Type B pancreatic cell (in vitro differentiated cells): ENCODE measurements around the gene SPRYD3. TPM values are rescaled to one million over a fixed set of nuclear protein-coding genes. Genes with fewer than 3 reads are reported as not detected.

Experiments
- DNase-seq: peaks from one replicate; pipeline ENCODE4 v3.0.0; 2021; ENCODE audit warnings: mixed read lengths; ENCODE audit not compliant: unreplicated experiment; ENCODE audit errors: extremely low spot score
- H3K27ac Mint-ChIP-seq: 2 replicates; pipeline ENCODE4 v1.8.0; 2021; ENCODE audit warnings: mild to moderate bottlenecking, mixed read lengths
- H3K27me3 Mint-ChIP-seq: 2 replicates; pipeline ENCODE4 v1.8.0; 2021; ENCODE audit warnings: mixed read lengths
- H3K36me3 Mint-ChIP-seq: 2 replicates; pipeline ENCODE4 v1.8.0; 2021; ENCODE audit warnings: mixed read lengths
- H3K4me1 Mint-ChIP-seq: one replicate; pipeline ENCODE4 v1.8.0; 2021; ENCODE audit warnings: mixed read lengths; ENCODE audit not compliant: unreplicated experiment
- H3K4me3 Mint-ChIP-seq: 2 replicates; pipeline ENCODE4 v1.8.0; 2021; ENCODE audit warnings: mild to moderate bottlenecking, mixed read lengths
- H3K9me3 Mint-ChIP-seq: 2 replicates; pipeline ENCODE4 v1.8.0; 2021; ENCODE audit warnings: mixed read lengths
- long read RNA-seq: library from polyadenylated mRNA; unstranded; transcript quantifications from one replicate; pipeline ENCODE4 v2.0.0, GENCODE V29; 2020
- total RNA-seq: library from RNA; stranded (reverse); gene quantifications from 2 replicates; pipeline ENCODE4 v1.2.1, GENCODE V29; 2021; ENCODE audit warnings: low replicate concordance
- TF ChIP-seq, protein P1 (sequence below): fragments of 200-600 bp; sonication (generic); conservative IDR thresholded peaks from 2 replicates; pipeline ENCODE4 v1.5.0; 2021; ENCODE audit warnings: antibody characterized with exemption, mild to moderate bottlenecking

Gene SPRYD3, protein sequence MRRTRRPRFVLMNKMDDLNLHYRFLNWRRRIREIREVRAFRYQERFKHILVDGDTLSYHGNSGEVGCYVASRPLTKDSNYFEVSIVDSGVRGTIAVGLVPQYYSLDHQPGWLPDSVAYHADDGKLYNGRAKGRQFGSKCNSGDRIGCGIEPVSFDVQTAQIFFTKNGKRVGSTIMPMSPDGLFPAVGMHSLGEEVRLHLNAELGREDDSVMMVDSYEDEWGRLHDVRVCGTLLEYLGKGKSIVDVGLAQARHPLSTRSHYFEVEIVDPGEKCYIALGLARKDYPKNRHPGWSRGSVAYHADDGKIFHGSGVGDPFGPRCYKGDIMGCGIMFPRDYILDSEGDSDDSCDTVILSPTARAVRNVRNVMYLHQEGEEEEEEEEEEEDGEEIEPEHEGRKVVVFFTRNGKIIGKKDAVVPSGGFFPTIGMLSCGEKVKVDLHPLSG
- 22.1 and 43.0 TPM in 2 replicates for total RNA-seq
- long read RNA-seq, partial matches to known transcripts, result 1 of 6 reads
- long read RNA-seq, other reads (novel, unspliced or antisense), result 1 of 6 reads

GRCh38 chr12:53079226-53080117, at the start of gene SPRYD3:
SPRYD3 (minus strand) TSS chr12:53079390; CDS start chr12:53079333, 57 bp downstream.
- peaks cover 17% of the 10 kb centered on the region for H3K36me3 Mint-ChIP-seq
- H3K4me1 Mint-ChIP-seq, result peaks cover 30% of the 10 kb centered on the region
- H3K27me3 Mint-ChIP-seq, result no peaks in the 10 kb centered on the region
- peak within 1 kb of the TSS; percentile 92 for H3K4me3 Mint-ChIP-seq
- peak within 1 kb of the TSS; percentile 90 for H3K27ac Mint-ChIP-seq
- TF ChIP-seq, protein P1, sequence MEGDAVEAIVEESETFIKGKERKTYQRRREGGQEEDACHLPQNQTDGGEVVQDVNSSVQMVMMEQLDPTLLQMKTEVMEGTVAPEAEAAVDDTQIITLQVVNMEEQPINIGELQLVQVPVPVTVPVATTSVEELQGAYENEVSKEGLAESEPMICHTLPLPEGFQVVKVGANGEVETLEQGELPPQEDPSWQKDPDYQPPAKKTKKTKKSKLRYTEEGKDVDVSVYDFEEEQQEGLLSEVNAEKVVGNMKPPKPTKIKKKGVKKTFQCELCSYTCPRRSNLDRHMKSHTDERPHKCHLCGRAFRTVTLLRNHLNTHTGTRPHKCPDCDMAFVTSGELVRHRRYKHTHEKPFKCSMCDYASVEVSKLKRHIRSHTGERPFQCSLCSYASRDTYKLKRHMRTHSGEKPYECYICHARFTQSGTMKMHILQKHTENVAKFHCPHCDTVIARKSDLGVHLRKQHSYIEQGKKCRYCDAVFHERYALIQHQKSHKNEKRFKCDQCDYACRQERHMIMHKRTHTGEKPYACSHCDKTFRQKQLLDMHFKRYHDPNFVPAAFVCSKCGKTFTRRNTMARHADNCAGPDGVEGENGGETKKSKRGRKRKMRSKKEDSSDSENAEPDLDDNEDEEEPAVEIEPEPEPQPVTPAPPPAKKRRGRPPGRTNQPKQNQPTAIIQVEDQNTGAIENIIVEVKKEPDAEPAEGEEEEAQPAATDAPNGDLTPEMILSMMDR, result no peak
- no peaks in the 10 kb centered on the region for H3K9me3 Mint-ChIP-seq
- DNase-seq, result peak; percentile 99

DNA sequence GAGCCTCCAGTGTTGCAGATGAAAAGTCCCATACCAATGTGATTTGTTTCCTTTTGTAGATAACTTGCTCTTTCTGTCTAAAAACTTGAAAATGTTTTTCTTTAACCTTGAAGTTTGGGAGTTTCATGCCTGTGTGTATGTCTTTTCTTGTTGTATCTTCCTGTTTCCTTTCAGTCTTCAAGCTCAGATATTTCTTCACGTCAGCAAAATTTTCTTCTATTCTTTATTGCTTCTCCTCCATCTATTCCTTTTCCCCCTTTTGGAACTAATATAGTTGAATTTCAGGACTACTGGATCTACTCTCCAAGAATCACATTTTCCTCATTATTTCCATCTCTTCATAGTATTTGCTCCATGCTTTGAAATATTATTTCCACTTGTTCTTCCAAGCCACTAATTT, 48.0 kb upstream of the SPRYD3 start:
- no peak overlapping the region for H3K4me3 Mint-ChIP-seq
- peaks cover 5% of the 10 kb centered on the region for H3K4me1 Mint-ChIP-seq
- no peaks in the 10 kb centered on the region for H3K9me3 Mint-ChIP-seq
- DNase-seq, result no peak
- no peak overlapping the region for H3K27ac Mint-ChIP-seq
- TF ChIP-seq, protein P1, result no peak
- H3K36me3 Mint-ChIP-seq, result no peaks in the 10 kb centered on the region
- H3K27me3 Mint-ChIP-seq, result peaks cover 9% of the 10 kb centered on the region

GRCh38 chr12:53124352-53124723, 45.1 kb upstream of the SPRYD3 start:
- Mint-ChIP-seq H3K9me3 (no peaks in the 10 kb centered on the region), H3K4me3 (no peak overlapping the region), H3K27ac (no peak overlapping the region), H3K36me3 (no peaks in the 10 kb centered on the region), H3K27me3 (peaks cover 6% of the 10 kb centered on the region), H3K4me1 (peaks cover 5% of the 10 kb centered on the region)
- TF ChIP-seq, protein P1, result no peak
- DNase-seq, result no peak

DNA sequence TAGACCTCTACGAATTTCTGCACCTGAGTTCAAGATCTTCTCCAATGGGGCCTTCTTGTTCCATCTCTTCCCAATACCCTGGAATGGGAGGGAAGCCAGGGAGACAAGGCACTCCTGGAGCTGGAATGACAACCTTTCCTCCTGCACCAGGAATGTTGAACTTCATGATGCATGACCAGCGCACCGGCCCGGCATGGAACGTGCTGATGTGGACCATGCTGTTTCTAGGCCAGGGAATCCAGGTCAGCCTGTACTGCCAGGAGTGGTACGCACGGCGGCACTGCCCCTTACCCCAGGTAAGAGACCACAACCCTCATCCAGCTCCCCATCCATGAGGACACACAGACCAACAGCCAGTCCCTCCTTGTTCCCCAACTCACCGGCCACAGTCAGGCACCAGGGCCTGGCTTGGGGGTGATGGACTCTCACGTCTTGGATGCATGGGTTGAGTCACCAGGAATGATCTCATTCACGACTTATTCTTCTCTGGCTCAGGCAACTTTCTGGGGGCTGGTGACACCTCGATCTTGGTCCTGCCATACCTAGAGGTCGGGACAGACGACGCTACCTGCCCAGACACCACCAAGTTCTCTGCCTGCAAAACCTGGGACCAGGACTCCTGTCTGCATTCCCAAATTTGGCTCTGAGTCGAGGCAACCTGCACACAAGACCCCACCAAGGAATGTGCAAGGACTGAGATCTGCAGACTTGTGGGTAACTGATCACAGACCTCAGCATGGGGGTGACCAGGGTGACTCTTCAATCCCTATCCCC, 44.6 kb upstream of the SPRYD3 start:
- H3K9me3 Mint-ChIP-seq, result no peaks in the 10 kb centered on the region
- no peak overlapping the region for H3K27ac Mint-ChIP-seq
- H3K36me3 Mint-ChIP-seq, result no peaks in the 10 kb centered on the region
- DNase-seq, result peak; percentile 63
- H3K4me3 Mint-ChIP-seq, result no peak overlapping the region
- peaks cover 5% of the 10 kb centered on the region for H3K4me1 Mint-ChIP-seq
- peaks cover 4% of the 10 kb centered on the region for H3K27me3 Mint-ChIP-seq
- TF ChIP-seq, protein P1, result no peak

DNA sequence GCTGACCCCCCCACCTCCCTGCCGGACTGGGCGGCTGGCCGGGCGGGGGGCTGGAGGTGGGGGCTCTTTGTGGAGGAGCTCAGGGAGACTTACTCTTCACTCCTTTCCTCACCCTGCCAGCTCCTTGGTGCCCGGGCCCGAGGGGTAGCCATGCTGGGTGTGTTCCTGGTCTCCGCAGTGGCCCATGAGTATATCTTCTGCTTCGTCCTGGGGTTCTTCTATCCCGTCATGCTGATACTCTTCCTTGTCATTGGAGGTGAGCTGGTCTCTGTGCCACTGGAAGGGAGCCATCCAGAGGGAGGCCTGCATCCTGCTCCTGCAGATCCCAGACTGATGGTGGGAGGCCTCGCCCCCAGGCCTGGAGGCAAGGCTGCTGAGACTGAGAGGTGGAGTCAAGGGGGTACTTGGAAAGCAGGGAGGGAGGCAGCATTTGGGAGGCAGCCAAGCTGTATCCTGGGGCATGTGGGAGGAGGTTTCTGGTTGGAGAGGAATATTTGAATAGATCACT, 43.8 kb upstream of the SPRYD3 start:
- Mint-ChIP-seq H3K9me3 (no peaks in the 10 kb centered on the region), H3K4me1 (peaks cover 5% of the 10 kb centered on the region), H3K27me3 (peaks cover 7% of the 10 kb centered on the region), H3K4me3 (peak overlapping the region; percentile 73), H3K27ac (no peak overlapping the region), H3K36me3 (no peaks in the 10 kb centered on the region)
- DNase-seq, result peak; percentile 65
- TF ChIP-seq, protein P1, result no peak
